Left lung (tissue), 10 donors: Measurements from ENCODE around the gene ASPHD2. TPM values are rescaled to one million over a fixed set of nuclear protein-coding genes. Genes with fewer than 3 reads are reported as not detected.

Source experiments
- ATAC-seq: fragments of 200-7000 bp; cut with Tn5 transposase; one replicate; pipeline ENCODE4 v1.9.1; 2020; ENCODE audit warnings: moderate library complexity
- DNase-seq, 4 donors: peaks; one replicate each; pipeline ENCODE4 v3.0.0-alpha.2; 2013 to 2020
- H3K27ac ChIP-seq, 2 donors: fragments of 200-600 bp; sonication (generic) in 1 of 2; one replicate each; pipeline versions ENCODE4 v1.5.0 to v1.8.0; 2020 to 2021
- H3K27me3 ChIP-seq, 2 donors: fragments of 200-600 bp; sonication (generic) in 1 of 2; one replicate each; pipeline versions ENCODE4 v1.5.0 to v1.8.0; 2020 to 2021
- H3K36me3 ChIP-seq, 2 donors: fragments of 200-600 bp; sonication (generic) in 1 of 2; one replicate each; pipeline versions ENCODE4 v1.5.0 to v1.8.0; 2020 to 2021
- H3K4me1 ChIP-seq, 2 donors: fragments of 200-600 bp; one replicate each; pipeline ENCODE4 v1.8.0; 2021
- H3K4me3 ChIP-seq, 2 donors: fragments of 200-600 bp; sonication (generic) in 1 of 2; one replicate each; pipeline versions ENCODE4 v1.5.0 to v1.8.0; 2020 to 2021; ENCODE audit warnings: mild to moderate bottlenecking in 1 of 2
- H3K9me3 ChIP-seq, 2 donors: fragments of 200-600 bp; sonication (generic) in 1 of 2; one replicate each; pipeline versions ENCODE4 v1.5.0 to v1.8.0; 2020 to 2021
- intact Hi-C, 2 donors: fragments of 100-400 bp; cut with DNase I; formaldehyde crosslinking; loops; one replicate each; pipeline versions ENCODE4 v1.11.2 to v1.14.2; 2022
- polyA plus RNA-seq, 6 donors: library from polyadenylated mRNA; unstranded; fragments of 120-200 nt; gene quantifications; one replicate each; pipeline ENCODE4 v1.2.1, GENCODE V29; 2013; ENCODE audit not compliant: insufficient read length in 6 of 6
- total RNA-seq, 2 donors: library from RNA; stranded (reverse); fragmentation: NEBNext Ultra II Directional; extraction: Animal tissue kit (Norgen Biotek cat#: 25700); gene quantifications; one replicate each; pipeline ENCODE4 v1.2.1, GENCODE V29; 2021
- TF ChIP-seq, protein P1 (sequence below), 2 donors: fragments of 200-600 bp; sonication (generic) in 1 of 2; IDR thresholded peaks; one replicate each; pipeline versions ENCODE4 v1.5.0 to v1.8.0; 2021; ENCODE audit warnings: antibody characterized with exemption in 2 of 2
- donor health status: DM: no; HTN: yes; CAD: no.
- donor health status: DM: no; HTN: no; CAD: no.

Gene ASPHD2
- total and polyA plus RNA-seq, 8 donors: 0.38 to 2.1 (median 0.60) TPM

DNA sequence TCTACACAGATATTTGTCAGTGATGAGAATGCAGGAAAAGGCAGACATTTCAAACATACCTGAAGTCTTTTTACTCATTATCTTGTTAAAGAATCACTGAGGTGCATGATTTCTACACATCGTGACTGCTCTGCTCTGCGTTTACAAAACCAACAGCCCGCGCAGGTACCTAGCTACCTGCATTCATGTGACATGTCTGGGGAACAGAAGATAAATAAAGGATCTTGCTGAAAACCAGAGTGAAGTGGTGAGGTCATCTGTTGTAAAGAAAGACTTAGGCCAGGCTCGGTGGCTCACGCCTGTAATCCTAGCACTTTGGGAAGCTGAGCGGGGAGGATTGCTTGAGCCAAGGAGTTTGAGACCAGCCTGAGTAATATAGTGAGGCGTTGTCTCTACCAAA is 15.7 kb downstream of the ASPHD2 start:
- Histone ChIP-seq H3K4me1 (no peaks in the 10 kb centered on the region), H3K4me3 (no peak overlapping the region), H3K27ac (no peak overlapping the region), H3K9me3 (no peaks in the 10 kb centered on the region), H3K36me3 (peaks cover 0 to under 1% of the 10 kb centered on the region in 2 donors), H3K27me3 (no peaks in the 10 kb centered on the region)
- ATAC-seq (no peak), DNase-seq (peak in 1 of 4 donors; percentile 7)
- intact Hi-C loops: no loop called here
- TF ChIP-seq, protein P1, sequence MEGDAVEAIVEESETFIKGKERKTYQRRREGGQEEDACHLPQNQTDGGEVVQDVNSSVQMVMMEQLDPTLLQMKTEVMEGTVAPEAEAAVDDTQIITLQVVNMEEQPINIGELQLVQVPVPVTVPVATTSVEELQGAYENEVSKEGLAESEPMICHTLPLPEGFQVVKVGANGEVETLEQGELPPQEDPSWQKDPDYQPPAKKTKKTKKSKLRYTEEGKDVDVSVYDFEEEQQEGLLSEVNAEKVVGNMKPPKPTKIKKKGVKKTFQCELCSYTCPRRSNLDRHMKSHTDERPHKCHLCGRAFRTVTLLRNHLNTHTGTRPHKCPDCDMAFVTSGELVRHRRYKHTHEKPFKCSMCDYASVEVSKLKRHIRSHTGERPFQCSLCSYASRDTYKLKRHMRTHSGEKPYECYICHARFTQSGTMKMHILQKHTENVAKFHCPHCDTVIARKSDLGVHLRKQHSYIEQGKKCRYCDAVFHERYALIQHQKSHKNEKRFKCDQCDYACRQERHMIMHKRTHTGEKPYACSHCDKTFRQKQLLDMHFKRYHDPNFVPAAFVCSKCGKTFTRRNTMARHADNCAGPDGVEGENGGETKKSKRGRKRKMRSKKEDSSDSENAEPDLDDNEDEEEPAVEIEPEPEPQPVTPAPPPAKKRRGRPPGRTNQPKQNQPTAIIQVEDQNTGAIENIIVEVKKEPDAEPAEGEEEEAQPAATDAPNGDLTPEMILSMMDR (IDR thresholded peaks at IDR 0.05): no peak

GRCh38 chr22:26445577-26446275 is 16.7 kb downstream of the ASPHD2 start:
- Histone ChIP-seq H3K9me3 (no peaks in the 10 kb centered on the region), H3K36me3 (peaks cover 0 to 8% of the 10 kb centered on the region in 2 donors), H3K4me3 (no peak overlapping the region), H3K27me3 (no peaks in the 10 kb centered on the region), H3K4me1 (no peaks in the 10 kb centered on the region), H3K27ac (no peak overlapping the region)
- no peak for DNase-seq
- TF ChIP-seq, protein P1 (IDR thresholded peaks at IDR 0.05): no peak
- intact Hi-C loops: no loop called here
- ATAC-seq: no peak

DNA sequence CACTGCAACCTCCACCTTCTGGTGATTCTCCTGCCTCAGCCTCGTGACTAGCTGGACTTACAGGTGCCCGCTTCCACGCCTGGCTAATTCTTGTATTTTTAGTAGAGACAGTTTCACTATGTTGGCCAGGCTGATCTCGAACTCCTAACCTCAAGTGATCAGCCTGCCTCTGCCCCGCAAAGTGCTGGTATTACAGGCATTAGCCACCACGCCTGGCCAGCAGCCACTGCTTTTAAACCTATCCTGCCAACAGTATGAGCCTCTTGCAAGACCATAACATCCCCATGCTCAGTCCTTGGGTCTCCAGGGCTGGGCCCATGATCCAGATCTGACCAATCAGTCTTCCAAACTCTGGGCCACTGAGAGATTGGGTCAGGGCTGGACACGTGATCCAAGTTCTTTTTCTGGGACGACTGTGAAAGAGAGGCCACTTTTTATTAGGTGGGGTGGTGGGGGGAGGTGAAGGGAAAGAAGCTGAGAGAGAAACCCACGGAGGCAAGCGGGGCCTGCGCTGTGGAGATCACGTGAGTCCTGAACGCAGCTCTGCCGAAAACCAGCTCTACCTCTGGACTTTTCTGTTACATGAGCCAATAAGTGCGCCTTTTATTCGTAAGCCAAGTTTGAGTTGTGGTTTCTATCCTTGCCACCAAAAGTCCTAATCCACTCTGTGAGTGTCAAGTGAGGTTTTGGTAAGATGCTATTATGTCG is 17.9 kb downstream of the ASPHD2 start:
- Histone ChIP-seq H3K4me1 (no peaks in the 10 kb centered on the region), H3K9me3 (no peaks in the 10 kb centered on the region), H3K27ac (no peak overlapping the region), H3K27me3 (no peaks in the 10 kb centered on the region), H3K36me3 (peaks cover 0 to 18% of the 10 kb centered on the region in 2 donors), H3K4me3 (no peak overlapping the region)
- ATAC-seq (no peak), DNase-seq (no peak)
- TF ChIP-seq, protein P1 (IDR thresholded peaks at IDR 0.05): no peak
- intact Hi-C loops: no loop called here

DNA sequence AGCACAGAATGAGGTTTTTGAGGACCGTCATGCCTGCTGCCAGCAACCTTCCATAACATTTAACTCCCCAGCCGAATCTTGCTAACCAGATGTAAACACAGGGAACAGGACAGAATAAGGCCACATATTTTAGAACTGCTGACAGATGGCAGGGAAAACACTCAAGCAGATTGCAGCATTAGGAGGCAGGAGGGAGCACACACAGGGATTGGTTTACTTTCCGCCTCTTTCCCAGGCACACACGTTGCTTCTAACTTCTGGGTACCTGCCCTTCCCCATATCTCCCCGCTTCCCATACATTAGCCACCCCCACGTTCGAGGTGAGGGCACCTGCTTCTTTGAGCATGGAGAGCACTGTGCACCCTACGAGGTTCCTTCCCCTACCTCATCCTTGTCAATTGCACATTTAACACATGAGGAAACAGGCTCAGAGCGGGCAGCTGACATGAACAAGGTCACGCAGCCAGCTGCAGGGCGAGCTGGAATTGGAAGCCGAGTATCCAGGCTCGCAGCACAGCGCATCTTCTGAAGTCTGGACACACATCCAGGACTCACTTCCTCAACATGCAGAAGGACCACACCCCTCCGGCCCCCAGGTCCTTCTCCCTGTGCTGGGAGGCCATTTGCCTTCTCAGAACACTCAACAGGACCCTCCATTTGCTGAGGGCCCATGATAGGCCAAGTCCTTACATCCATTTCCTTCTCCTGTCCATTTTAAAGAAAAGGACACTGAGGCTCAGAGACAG is 18.7 kb downstream of the ASPHD2 start:
- Histone ChIP-seq H3K4me3 (no peak overlapping the region), H3K27ac (no peak overlapping the region), H3K9me3 (no peaks in the 10 kb centered on the region), H3K4me1 (no peaks in the 10 kb centered on the region), H3K27me3 (no peaks in the 10 kb centered on the region), H3K36me3 (peaks cover 0 to 26% of the 10 kb centered on the region in 2 donors)
- ATAC-seq (no peak), DNase-seq (no peak)
- TF ChIP-seq, protein P1 (IDR thresholded peaks at IDR 0.05): no peak
- intact Hi-C loops: no loop called here

DNA sequence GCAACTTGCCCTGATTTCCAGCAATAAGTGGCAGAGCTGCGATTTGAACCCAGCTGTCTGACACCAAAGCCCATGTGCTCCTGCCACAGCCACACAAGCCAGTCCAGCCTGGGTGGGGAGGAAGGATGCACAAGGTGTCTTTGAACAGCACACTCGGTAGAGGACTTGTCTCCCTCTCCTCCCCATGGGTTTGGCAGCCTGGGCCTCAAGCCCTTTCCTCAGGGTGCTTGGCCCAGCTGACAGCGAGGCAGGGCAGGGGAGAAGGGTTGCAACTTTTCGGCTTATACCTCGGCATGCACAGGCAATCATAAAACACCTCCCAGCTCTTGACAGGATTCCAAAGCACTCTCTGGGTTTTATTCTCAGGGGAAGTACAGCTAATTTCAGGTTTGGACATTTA is 19.3 kb downstream of the ASPHD2 start:
- TF ChIP-seq, protein P1 (IDR thresholded peaks at IDR 0.05): no peak
- Histone ChIP-seq H3K4me3 (no peak overlapping the region), H3K9me3 (no peaks in the 10 kb centered on the region), H3K36me3 (peaks cover 0 to 32% of the 10 kb centered on the region in 2 donors), H3K4me1 (no peaks in the 10 kb centered on the region), H3K27ac (no peak overlapping the region), H3K27me3 (no peaks in the 10 kb centered on the region)
- intact Hi-C loops: no loop called here
- ATAC-seq: no peak
- no peak for DNase-seq
